HG03280 (cell line): ENCODE results near the gene RUSC2.
"Not testable (repeated sequence)": the region's sequence is repeated elsewhere in the genome, so short reads cannot be mapped to it uniquely, and the experiment has no call there.

Source experiments
- ATAC-seq: cut with Tn5 transposase; IDR thresholded peaks from one replicate; pipeline ENCODE4 v1.9.1; 2021; ENCODE audit warnings: mild to moderate bottlenecking, moderate library complexity; ENCODE audit not compliant: unreplicated experiment

Gene RUSC2

DNA sequence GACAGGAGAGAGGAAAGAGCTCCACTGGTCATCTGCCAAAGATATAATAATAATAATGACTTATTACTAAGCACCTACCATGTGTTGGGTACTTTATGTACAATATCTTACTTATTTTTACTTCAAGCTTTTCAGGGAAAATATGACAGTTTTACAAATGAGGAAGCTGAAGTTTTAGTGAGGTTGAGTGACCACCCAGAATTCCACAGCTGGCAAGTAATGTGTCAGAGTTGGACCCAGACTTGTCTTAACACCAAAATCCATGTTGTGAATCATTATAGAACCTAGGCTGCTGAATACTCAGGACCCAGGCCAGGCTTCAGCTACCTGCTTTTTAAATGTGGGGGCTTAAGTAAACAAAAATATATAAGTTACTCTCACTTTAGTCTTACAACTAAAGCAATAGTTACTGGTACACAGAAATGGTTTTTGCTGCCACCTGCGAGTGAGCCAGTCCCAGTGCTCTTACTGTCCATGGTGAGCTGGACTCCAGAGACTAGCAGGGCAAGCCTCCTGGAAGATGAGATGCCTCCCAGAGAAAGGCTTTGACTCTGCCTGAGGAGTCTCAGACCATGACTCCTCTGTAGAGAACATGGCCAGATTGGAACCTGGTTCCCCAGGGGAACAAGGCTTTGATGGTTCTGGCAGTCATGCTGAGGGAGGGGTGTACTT lies 29.9 kb downstream of the RUSC2 start:
- ATAC-seq = no peak

DNA sequence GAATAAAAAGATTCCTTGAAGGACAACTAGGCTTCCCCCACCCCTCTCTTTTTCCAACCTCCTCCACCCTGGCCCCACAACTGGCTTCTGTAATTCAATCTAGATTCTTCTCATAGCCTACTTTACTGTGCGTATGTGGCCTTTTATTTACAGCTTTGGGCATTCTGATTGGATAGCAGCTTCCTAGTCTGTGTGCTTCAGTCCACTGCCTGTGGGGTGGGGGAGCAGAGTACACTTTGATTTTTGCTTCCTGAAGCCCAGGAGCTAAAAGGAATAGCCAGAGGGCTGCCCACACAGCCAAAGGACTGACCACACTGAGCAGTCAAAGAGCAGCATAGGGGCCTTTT lies 30.4 kb downstream of the RUSC2 start:
- ATAC-seq = no peak

- no peak for ATAC-seq
These were observed 31.8 kb downstream of the RUSC2 start for GRCh38 chr9:35521708-35522107.

DNA sequence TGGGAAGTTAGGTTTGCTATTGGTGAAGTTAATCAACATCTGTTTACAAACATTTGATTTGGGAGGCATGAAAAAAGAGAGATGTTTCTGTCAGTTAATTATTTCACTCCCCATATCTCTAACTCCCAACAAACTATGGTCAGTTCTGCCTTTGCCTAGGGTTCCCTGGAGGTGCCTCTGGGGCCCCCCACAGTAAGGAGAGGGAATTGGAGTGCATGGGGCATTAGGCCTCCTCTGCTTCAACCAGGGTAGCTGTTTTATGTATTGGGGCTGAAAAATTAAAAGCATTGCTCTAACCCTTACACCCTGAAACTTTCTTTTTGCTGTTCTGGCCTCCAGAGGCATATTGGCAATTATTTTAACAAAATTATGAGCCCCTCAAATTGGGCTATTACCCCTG lies 32.3 kb downstream of the RUSC2 start:
- no peak for ATAC-seq

DNA sequence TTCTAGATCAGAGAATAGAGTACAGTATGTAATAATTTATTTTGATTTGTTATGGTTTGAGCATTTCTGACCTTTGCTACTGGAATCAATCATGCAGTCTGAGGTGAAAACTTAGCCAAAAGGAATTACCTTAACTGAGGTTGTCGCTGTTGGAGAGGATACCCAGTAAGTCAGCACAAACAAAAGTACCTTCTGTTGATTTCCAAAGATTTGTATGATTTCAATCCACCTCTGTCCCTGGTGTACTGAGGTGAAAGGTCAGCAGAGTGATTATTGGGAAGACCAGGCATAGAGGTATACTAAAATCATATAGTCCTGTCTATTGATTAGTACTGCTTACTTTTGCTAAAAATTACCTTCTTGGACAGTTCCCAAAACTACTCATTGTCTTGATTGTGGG lies 32.8 kb downstream of the RUSC2 start:
- ATAC-seq = no peak

- ATAC-seq = not testable (repeated sequence)
These were observed 33.6 kb downstream of the RUSC2 start for GRCh38 chr9:35523556-35523955.

DNA sequence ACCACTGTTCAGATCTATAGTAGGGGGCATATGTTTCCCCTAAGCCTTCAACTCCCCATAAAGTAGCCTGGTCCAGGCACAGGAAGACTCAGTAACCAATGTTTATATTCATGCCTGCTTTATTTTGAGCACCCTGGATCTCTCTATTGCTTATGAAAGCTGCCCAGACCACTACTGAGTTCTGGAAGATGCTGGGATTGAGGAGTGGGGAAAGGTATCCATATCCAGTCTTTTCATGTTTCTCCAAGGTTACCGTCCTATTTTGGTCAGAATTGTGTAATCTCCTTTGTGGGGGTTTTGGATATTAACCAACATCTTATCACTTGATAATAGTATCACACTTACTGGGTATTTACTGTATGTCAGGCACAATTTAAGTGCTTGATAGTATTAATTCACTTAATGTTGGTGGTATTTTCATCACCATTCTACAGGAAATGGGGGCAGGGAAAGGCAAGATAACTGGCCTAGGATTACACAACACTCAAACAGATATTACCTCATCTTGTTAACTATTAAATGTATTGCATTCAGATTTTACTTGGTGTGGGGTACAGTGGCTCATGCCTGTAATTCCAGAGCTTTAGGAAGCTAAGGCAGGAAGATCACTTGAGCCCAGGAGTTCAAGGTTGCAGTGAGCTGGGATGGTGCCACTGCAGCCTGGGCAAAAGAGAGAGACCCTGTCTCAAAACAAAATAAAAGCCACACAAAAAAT lies 36.3 kb downstream of the RUSC2 start:
- no peak for ATAC-seq

DNA sequence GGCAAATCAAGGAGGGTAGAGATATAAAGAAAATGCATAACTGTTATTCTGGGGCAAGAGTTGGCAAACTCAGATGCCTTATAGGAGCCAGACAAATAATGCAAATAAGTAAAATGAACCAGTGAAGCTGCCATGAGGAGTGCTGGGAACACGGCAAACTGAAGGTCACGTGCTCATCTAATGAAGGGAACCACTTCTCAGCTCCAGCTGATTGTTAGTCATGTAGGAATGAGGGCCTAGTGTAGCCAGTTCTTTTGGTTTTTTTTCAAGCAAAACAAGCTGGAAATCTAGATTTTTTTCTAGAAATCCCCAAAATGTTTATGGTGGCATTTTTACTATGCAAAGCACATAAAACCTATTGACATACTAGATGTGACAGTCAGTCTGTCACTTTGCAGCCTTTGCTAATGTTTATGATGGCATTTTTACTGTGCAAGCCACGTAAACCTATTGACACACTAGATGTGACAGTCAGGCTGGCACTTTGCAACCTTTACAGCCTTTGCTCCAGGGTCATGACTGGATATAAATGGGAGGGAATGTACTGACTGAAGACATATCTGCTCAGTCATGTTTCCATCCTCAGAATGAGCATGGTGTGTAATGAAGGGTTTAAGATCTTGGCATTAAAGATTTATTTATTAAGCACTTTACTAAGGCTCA lies 39.4 kb downstream of the RUSC2 start:
- ATAC-seq = no peak

- ATAC-seq = no peak
These were observed 43.5 kb downstream of the RUSC2 start for GRCh38 chr9:35533398-35533797.

DNA sequence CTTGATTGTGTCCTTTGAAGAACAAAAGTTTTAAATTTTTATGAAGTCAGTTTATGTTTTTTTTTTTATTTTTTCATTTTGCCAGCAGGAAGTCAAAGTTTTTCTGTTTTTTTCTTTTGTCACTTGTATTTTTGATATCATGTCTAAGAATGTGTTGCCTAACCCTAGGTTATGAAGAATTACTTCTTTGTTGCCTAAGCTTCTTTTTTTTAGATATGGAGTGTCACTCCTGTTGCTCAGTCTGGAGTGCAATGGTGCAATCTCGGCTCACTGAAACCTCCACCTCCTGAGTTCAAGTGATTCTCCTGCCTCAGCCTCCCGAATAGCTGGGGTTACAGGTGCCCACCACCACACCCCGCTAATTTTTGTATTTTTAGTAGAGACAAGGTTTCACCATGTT lies 45.0 kb downstream of the RUSC2 start:
- not testable (repeated sequence) for ATAC-seq

GRCh38 chr9:35537913-35538312 lies 48.0 kb downstream of the RUSC2 start:
- no peak for ATAC-seq

DNA sequence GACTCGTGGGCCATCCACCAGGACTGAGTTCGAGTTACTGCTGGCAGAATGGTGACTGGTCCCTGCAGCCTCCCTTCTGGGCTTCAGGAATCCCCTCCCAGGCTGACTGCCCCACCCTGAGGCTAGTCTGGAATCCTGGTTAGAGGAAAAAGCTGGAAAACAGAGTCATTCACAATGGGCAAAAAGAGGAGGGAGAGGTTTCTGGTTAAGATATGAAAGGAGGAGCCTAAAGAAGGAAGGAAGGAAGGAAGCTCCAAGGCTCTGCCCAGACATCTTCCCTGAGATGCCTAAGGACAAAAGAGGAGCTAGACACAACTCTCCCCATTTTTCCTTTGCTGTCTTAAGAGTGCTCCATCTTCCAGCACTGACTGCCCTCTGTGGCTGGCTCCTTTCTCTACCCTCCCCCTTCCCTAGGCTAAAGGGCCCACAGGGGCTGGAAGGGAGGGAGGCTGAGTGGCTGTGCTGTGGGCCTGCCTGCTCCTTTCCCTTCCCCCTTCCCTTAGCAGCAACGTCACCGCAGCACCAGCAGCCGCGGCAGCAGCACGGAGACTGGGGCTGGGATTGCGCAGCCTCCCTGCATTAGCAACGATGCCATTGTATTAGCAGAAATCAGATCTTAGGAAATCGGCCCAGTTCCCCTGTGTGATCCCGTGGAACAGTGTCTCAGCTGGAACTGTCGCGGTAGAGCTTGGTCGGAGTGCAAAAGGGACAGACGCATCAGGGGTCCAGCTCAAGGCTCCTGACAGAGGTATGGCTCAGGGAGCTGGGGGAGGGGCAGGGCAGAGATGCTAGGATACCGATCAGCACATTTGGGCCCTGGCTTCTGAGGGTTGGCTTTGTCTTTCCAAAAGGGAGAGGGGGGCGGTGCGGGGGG lies 48.7 kb downstream of the RUSC2 start:
- ATAC-seq = no peak
